ENCODE data around the gene OTOG. TPM values are rescaled to one million over a fixed set of nuclear protein-coding genes. Genes with fewer than 3 reads are reported as not detected.

The OTOG gene
- total and polyA plus RNA-seq, 2 of the 8 experiments (the other 6 are each of a cell fraction or from before 2014, with no cell fraction given): 0.41 to 1.5 TPM

DNA sequence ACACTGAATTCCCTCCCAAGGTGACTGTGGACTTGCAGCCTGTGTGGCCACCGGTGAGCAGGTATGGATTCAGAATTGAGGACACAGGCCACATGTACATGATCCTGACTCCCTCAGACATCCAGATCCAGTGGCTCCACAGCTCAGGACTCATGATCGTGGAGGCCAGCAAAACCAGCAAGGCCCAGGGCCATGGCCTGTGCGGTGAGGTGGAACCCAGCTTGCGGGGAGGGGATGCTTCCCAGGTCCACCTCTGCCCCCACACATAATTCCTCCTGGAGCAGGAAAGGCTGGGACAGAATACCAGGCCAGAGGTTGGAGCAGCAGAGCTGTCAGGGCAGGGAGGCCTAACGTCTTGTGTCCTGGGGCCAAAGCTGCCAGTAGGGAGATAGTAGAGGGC is 82.1 kb downstream of the OTOG start:
- Histone ChIP-seq H3K4ac (replicated peaks; ENCODE audit: insufficient read length, low read depth, low read length) (no peak overlapping the region), H2BK20ac (ENCODE audit: low read length) (no peak overlapping the region), H2BK5ac (ENCODE audit: low read depth, low read length) (no peak overlapping the region), H4K20me1 (replicated peaks in 1 of 2; ENCODE audit: control insufficient read depth in 1 of 2, insufficient read depth in 2 of 2, low read length in 2 of 2) (no peaks in the 10 kb centered on the region), H2BK12ac (ENCODE audit: low read depth, low read length) (no peak overlapping the region), H4K91ac (replicated peaks; ENCODE audit: insufficient read length, low read length) (no peak overlapping the region), H4K5ac (ENCODE audit: insufficient read length, low read depth, low read length) (no peak overlapping the region), H3K56ac (replicated peaks; ENCODE audit: insufficient read length, low read depth, low read length) (no peak overlapping the region), H2AFZ (ENCODE audit: low read length) (no peak overlapping the region), H3K9me3 (ENCODE audit: insufficient read depth in 2 of 2, low read depth in 1 of 2, low read length in 1 of 2) (no peaks in the 10 kb centered on the region), H2BK120ac (replicated peaks; ENCODE audit: low read depth, low read length) (no peak overlapping the region), H3K23ac (ENCODE audit: insufficient read length) (no peak overlapping the region), H3K18ac (ENCODE audit: extremely low read depth, low read length) (no peak overlapping the region), H3K27ac (ENCODE audit: low read depth, low read length) (no peak overlapping the region), H3K36me3 (ENCODE audit: control insufficient read depth in 2 of 4, insufficient read depth in 4 of 4, low read length in 3 of 4) (no peaks in the 10 kb centered on the region), H3K9ac (replicated peaks in 1 of 4; ENCODE audit: extremely low read depth in 1 of 4, low read depth in 3 of 4, low read length in 3 of 4) (no peak overlapping the region), H3K4me2 (ENCODE audit: insufficient read depth in 1 of 2, low read depth in 2 of 2, low read length in 2 of 2) (no peak overlapping the region), H3K79me1 (ENCODE audit: low read depth, low read length) (no peaks in the 10 kb centered on the region), H3K4me1 (replicated peaks in 1 of 4; ENCODE audit: control insufficient read depth in 3 of 4, insufficient read depth in 4 of 4, low read length in 3 of 4) (no peaks in the 10 kb centered on the region), H3K23me2 (ENCODE audit: low read depth, low read length) (0 out of 2 replicates have a peak, but pooled peaks cover 1% of the 10 kb centered on the region), H3K14ac (ENCODE audit: insufficient read length) (no peak overlapping the region), H3K4me3 (ENCODE audit: extremely low read depth in 1 of 4, insufficient read depth in 2 of 4, low read depth in 3 of 4, low read length in 4 of 4) (no peak overlapping the region), H3K27me3 (replicated peaks in 1 of 4; ENCODE audit: control insufficient read depth in 3 of 4, extremely low read depth in 1 of 4, insufficient read depth in 3 of 4, low read length in 3 of 4) (no peaks in the 10 kb centered on the region), H3K79me2 (ENCODE audit: control insufficient read depth in 1 of 2, insufficient read depth in 2 of 2, low read length in 2 of 2) (no peaks in the 10 kb centered on the region), H2AK5ac (ENCODE audit: low read depth, low read length) (no peak overlapping the region), H4K8ac (ENCODE audit: extremely low read depth, insufficient read depth, low read length) (no peak overlapping the region), H2BK15ac (ENCODE audit: low read length) (no peak overlapping the region)
- FAIRE-seq: no peak
- DNase-seq (ENCODE audit: low read depth in 1 of 2, low spot score in 2 of 2): no peak
- POLR2A ChIA-PET (ENCODE audit: partially characterized antibody): no interaction called here
- 82% methylated on average over 5 of the region's 5 CpGs; no CpG with 5 or more reads in 1 of the 2 experiments for WGBS, 2 experiments (ENCODE audit: extremely low coverage in 1 of 2, insufficient coverage in 1 of 2, insufficient read length in 1 of 2, insufficient replicate concordance in 2 of 2, low coverage in 1 of 2, low lambda C conversion rate in 2 of 2, missing lambda C conversion rate in 1 of 2)
- CTCF ChIA-PET (ENCODE audit: partially characterized antibody): interaction anchor here (0.6 to 1.4 kb wide), 4 partner anchors 11 to 102 kb away, joined by 3 to 4 read pairs (median 3); no protein-coding TSS in a partner anchor
- TF ChIP-seq EP300 (IDR thresholded peaks at IDR 0.05; ENCODE audit: borderline replicate concordance in 1 of 2, low read depth in 2 of 2, low read length in 2 of 2) (no peak), SIN3A (conservative IDR thresholded peaks at IDR 0.05 in 1 of 2, IDR thresholded peaks at IDR 0.05 in 1 of 2; ENCODE audit: low read depth in 1 of 2, low read length in 2 of 2) (no peak), ATF3 (IDR thresholded peaks at IDR 0.05; ENCODE audit: insufficient read depth, low read depth, low read length) (no peak), RAD21 (IDR thresholded peaks at IDR 0.05 in 1 of 2, conservative IDR thresholded peaks at IDR 0.05 in 1 of 2; ENCODE audit: low read depth in 2 of 2, low read length in 2 of 2) (no peak), SP4 (IDR thresholded peaks at IDR 0.05; ENCODE audit: low read length) (no peak), POLR2AphosphoS5 (IDR thresholded peaks at IDR 0.05; ENCODE audit: low read depth, low read length) (no peak), SIX5 (IDR thresholded peaks at IDR 0.05; ENCODE audit: low read depth, low read length) (no peak), KDM5A (IDR thresholded peaks at IDR 0.05; ENCODE audit: low read length) (no peak), PHF8 (conservative IDR thresholded peaks at IDR 0.05; ENCODE audit: low read depth, low read length) (no peak), TCF12 (IDR thresholded peaks at IDR 0.05; ENCODE audit: low read depth, low read length) (no peak), KDM4A (IDR thresholded peaks at IDR 0.05; ENCODE audit: low read depth, low read length, severe bottlenecking) (no peak), POU5F1 (IDR thresholded peaks at IDR 0.05; ENCODE audit: low read depth, low read length) (no peak), HDAC2 (IDR thresholded peaks at IDR 0.05; ENCODE audit: borderline replicate concordance in 1 of 2, low read depth in 2 of 2, low read length in 2 of 2) (no peak)
